DND-41 (cell line): ENCODE data around the gene GNAT1.
A peak's percentile ranks its signal among the peaks of the same experiment; 100 is the strongest.

ENCODE experiments used
- ATAC-seq: fragments of 200-7000 bp; cut with Tn5 transposase; 3 replicates; pipeline ENCODE4 v1.9.1; 2021; ENCODE audit warnings: low read depth; ENCODE audit not compliant: insufficient read depth
- DNase-seq: peaks from one replicate; pipeline ENCODE4 v3.0.0-alpha.2; 2020
- H2AFZ ChIP-seq: 2 replicates; pipeline ENCODE4 v1.6.0; 2012; ENCODE audit warnings: low read depth, low read length
- H3K27ac ChIP-seq: 2 replicates; pipeline ENCODE4 v1.5.1; 2012; ENCODE audit warnings: low read length, inconsistent platforms
- H3K27me3 ChIP-seq: fragments of 200-600 bp; sonication (generic); 2 replicates; pipeline ENCODE4 v1.6.0; 2012; ENCODE audit warnings: low read length, mild to moderate bottlenecking, inconsistent platforms; ENCODE audit not compliant: insufficient read depth, poor library complexity
- H3K36me3 ChIP-seq: 2 replicates; pipeline ENCODE4 v1.5.1; 2012; ENCODE audit warnings: low read length, inconsistent platforms; ENCODE audit not compliant: insufficient read depth
- H3K4me1 ChIP-seq: 2 replicates; pipeline ENCODE4 v1.5.1; 2012; ENCODE audit warnings: mild to moderate bottlenecking, low read length; ENCODE audit not compliant: insufficient read depth
- H3K4me2 ChIP-seq: 2 replicates; pipeline ENCODE4 v1.6.0; 2012; ENCODE audit warnings: mild to moderate bottlenecking, moderate library complexity, low read length, inconsistent platforms; ENCODE audit not compliant: insufficient read depth
- H3K4me3 ChIP-seq, 2 experiments: fragments of 200-600 bp in 1 of 2; shearing (Covaris generic) in 1 of 2; 2 replicates each; pipeline ENCODE4 v1.5.1; 2012 to 2016; ENCODE audit warnings: inconsistent platforms in 2 of 2, low read length in 2 of 2, mild to moderate bottlenecking in 2 of 2, low read depth in 1 of 2, moderate library complexity in 1 of 2
- H3K79me2 ChIP-seq: 2 replicates; pipeline ENCODE4 v1.6.0; 2012; ENCODE audit warnings: low read length, inconsistent platforms; ENCODE audit not compliant: insufficient read depth
- H3K9ac ChIP-seq: 2 replicates; pipeline ENCODE4 v1.6.0; 2012; ENCODE audit warnings: low read depth, mild to moderate bottlenecking, inconsistent platforms, low read length, moderate library complexity
- H3K9me3 ChIP-seq: 2 replicates; pipeline ENCODE4 v1.5.1; 2012; ENCODE audit warnings: low read length, moderate library complexity, mild to moderate bottlenecking, inconsistent platforms; ENCODE audit not compliant: insufficient read depth, severe bottlenecking
- H4K20me1 ChIP-seq: 2 replicates; pipeline ENCODE4 v1.6.0; 2012; ENCODE audit warnings: low read length; ENCODE audit not compliant: insufficient read depth
- CTCF ChIP-seq: IDR thresholded peaks from 2 replicates; pipeline ENCODE4 v1.5.1; 2012; ENCODE audit warnings: borderline replicate concordance, low read length, moderate library complexity, mild to moderate bottlenecking; ENCODE audit not compliant: poor library complexity, severe bottlenecking; ENCODE audit errors: extremely low read depth
- EZH2 ChIP-seq: IDR thresholded peaks from 3 replicates; pipeline ENCODE4 v1.6.1; 2012; ENCODE audit warnings: borderline replicate concordance, low read depth, mild to moderate bottlenecking, moderate library complexity, low read length, inconsistent platforms; ENCODE audit not compliant: severe bottlenecking

GNAT1 gene

GRCh38 chr3:50194903-50195500 lies 3.6 kb downstream of the GNAT1 start:
- no peak overlapping the region for H3K27ac ChIP-seq
- peaks cover 3% of the 10 kb centered on the region for H3K4me1 ChIP-seq
- no peak overlapping the region for H3K4me2 ChIP-seq
- peak; percentile 22 for DNase-seq
- no peak overlapping the region for H3K4me3 ChIP-seq
- no peaks in the 10 kb centered on the region for H3K79me2 ChIP-seq
- H2AFZ ChIP-seq, result no peak overlapping the region
- no peaks in the 10 kb centered on the region for H3K36me3 ChIP-seq
- 0 out of 2 replicates have a peak, but pooled peaks cover 2% of the 10 kb centered on the region for H4K20me1 ChIP-seq
- H3K9ac ChIP-seq, result no peak overlapping the region
- H3K9me3 ChIP-seq, result no peaks in the 10 kb centered on the region
- TF ChIP-seq EZH2 (no peak), CTCF (no peak)
- no peaks in the 10 kb centered on the region for H3K27me3 ChIP-seq
- ATAC-seq, result peak; percentile 36

GRCh38 chr3:50195501-50196252 lies 4.3 kb downstream of the GNAT1 start:
- Histone ChIP-seq H3K27me3 (no peaks in the 10 kb centered on the region), H3K79me2 (no peaks in the 10 kb centered on the region), H3K9ac (no peak overlapping the region)

GRCh38 chr3:50196253-50196801 lies 4.9 kb downstream of the GNAT1 start:
- Histone ChIP-seq H3K36me3 (no peaks in the 10 kb centered on the region), H2AFZ (no peak overlapping the region), H3K4me1 (peaks cover 3% of the 10 kb centered on the region), H3K27ac (no peak overlapping the region), H4K20me1 (no peaks in the 10 kb centered on the region), H3K4me3 (no peak overlapping the region), H3K9ac (no peak overlapping the region), H3K9me3 (no peaks in the 10 kb centered on the region), H3K4me2 (no peak overlapping the region), H3K79me2 (no peaks in the 10 kb centered on the region), H3K27me3 (peaks cover 5% of the 10 kb centered on the region)
- DNase-seq (no peak), ATAC-seq (no peak)
- TF ChIP-seq EZH2 (no peak), CTCF (no peak)

More at GRCh38 chr3:50195501-50196252, 4.3 kb downstream of the GNAT1 start:
- Histone ChIP-seq H4K20me1 (0 out of 2 replicates have a peak, but pooled peaks cover 2% of the 10 kb centered on the region), H3K4me1 (peaks cover 3% of the 10 kb centered on the region), H3K4me3 (no peak overlapping the region), H3K9me3 (no peaks in the 10 kb centered on the region), H3K4me2 (no peak overlapping the region), H2AFZ (no peak overlapping the region), H3K27ac (no peak overlapping the region), H3K36me3 (no peaks in the 10 kb centered on the region)
- ATAC-seq (no peak), DNase-seq (no peak)
- TF ChIP-seq EZH2, result no peak
- no peak for TF ChIP-seq CTCF
